ENCODE measurements around the gene TF. TPM values are rescaled to one million over a fixed set of nuclear protein-coding genes. Genes with fewer than 3 reads are reported as not detected.
"Not testable (repeated sequence)": the region's sequence is repeated elsewhere in the genome, so short reads cannot be mapped to it uniquely, and the experiment has no call there.

Gene TF
- total and polyA plus RNA-seq, 12 donors, result under 0.01 to 15.5 (median 2.2) TPM; not detected in 1

DNA sequence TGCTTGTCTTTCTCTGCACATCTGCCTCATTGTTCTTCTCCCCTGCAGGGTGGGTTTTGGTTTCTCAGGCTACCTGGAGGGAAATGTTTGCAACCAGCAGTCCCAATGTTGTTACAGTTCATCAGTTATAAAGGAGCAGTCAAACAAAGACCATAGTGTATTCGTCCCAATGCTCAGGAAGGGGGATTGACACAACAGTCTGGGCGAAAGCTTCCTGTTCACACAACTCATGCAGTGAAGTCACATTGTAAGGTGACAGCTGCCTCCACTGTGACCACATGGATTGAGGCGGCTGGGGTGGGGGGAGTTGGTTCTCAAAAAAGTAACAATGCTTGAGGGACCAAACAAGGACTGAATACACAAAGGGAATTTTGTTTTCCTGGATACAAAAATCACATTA lies 28.8 kb upstream of the TF start:
- peaks cover 0 to 4% (median 0%) of the 10 kb centered on the region in 3 donors for H3K9me3 ChIP-seq (replicated peaks in 1 of 3)
- intact Hi-C loops (cut with DNase I), result no loop called here
- H3K36me3 ChIP-seq (replicated peaks in 1 of 2), result no peaks in the 10 kb centered on the region
- no peak overlapping the region for H3K4me3 ChIP-seq
- no peak overlapping the region for H3K27ac ChIP-seq
- no peak for DNase-seq
- no peaks in the 10 kb centered on the region for H3K4me1 ChIP-seq (replicated peaks in 1 of 2)
- no peaks in the 10 kb centered on the region for H3K27me3 ChIP-seq
- 52 to 73% (median 60%) methylated on average over 3 of the region's 3 CpGs for WGBS, 4 donors
- TF ChIP-seq POLR2A (IDR thresholded peaks at IDR 0.05), result no peak
- TF ChIP-seq, protein P1, sequence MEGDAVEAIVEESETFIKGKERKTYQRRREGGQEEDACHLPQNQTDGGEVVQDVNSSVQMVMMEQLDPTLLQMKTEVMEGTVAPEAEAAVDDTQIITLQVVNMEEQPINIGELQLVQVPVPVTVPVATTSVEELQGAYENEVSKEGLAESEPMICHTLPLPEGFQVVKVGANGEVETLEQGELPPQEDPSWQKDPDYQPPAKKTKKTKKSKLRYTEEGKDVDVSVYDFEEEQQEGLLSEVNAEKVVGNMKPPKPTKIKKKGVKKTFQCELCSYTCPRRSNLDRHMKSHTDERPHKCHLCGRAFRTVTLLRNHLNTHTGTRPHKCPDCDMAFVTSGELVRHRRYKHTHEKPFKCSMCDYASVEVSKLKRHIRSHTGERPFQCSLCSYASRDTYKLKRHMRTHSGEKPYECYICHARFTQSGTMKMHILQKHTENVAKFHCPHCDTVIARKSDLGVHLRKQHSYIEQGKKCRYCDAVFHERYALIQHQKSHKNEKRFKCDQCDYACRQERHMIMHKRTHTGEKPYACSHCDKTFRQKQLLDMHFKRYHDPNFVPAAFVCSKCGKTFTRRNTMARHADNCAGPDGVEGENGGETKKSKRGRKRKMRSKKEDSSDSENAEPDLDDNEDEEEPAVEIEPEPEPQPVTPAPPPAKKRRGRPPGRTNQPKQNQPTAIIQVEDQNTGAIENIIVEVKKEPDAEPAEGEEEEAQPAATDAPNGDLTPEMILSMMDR (IDR thresholded peaks at IDR 0.05), result no peak

DNA sequence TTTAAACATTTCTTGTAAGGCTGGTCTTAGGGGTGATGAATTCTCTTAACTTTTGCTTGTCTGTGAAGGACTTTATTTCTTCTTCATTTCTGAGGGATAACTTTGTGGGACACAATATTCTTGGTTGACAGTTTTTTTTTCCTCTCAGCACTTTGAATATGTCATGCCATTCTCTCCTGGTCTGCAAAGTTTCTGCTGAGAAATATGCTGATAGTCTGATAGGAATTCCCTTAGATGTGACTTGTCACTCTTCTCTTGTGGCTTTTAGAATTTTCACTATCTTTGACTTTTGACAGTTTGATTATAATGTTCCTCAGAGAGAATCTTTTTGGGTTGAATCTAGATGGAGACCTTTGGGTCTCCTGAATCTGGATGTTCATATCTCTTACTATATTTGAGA lies 23.3 kb upstream of the TF start:
- Histone ChIP-seq H3K4me3 (no peak overlapping the region), H3K4me1 (replicated peaks in 1 of 2) (no peaks in the 10 kb centered on the region), H3K36me3 (replicated peaks in 1 of 2) (no peaks in the 10 kb centered on the region), H3K27ac (no peak overlapping the region), H3K9me3 (replicated peaks in 1 of 3) (peaks cover 0 to 14% (median 0%) of the 10 kb centered on the region in 3 donors), H3K27me3 (no peaks in the 10 kb centered on the region)
- TF ChIP-seq POLR2A (IDR thresholded peaks at IDR 0.05), result no peak
- TF ChIP-seq, protein P1 (IDR thresholded peaks at IDR 0.05), result no peak
- no peak for DNase-seq
- intact Hi-C loops (cut with DNase I), result no loop called here

DNA sequence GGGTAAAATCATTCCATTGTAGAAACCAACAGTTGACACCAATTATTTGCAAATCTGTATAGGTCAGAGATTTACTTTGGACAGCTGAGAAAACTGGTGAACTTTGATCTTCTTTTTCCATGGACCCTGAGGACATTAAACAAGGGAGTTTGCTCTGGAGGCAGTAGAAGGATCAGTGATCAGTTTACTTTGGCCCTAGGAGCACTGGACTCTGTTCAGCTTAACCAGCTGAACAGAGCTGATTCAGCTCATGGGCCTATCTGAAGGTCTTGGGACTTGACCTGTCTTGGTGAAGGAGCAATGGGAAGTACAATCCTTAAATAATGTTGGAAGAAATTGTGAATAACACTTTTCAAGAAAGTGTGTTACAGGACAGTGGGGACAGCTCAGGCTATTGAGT lies 15.2 kb upstream of the TF start:
- DNase-seq, result no peak
- H3K4me3 ChIP-seq, result no peak overlapping the region
- H3K27me3 ChIP-seq, result no peaks in the 10 kb centered on the region
- no peaks in the 10 kb centered on the region for H3K9me3 ChIP-seq (replicated peaks in 1 of 3)
- intact Hi-C loops (cut with DNase I), result no loop called here
- H3K36me3 ChIP-seq (replicated peaks in 1 of 2), result no peaks in the 10 kb centered on the region
- no peak overlapping the region for H3K27ac ChIP-seq
- no peak for TF ChIP-seq POLR2A (IDR thresholded peaks at IDR 0.05)
- TF ChIP-seq, protein P1 (IDR thresholded peaks at IDR 0.05), result no peak
- H3K4me1 ChIP-seq (replicated peaks in 1 of 2), result no peaks in the 10 kb centered on the region

DNA sequence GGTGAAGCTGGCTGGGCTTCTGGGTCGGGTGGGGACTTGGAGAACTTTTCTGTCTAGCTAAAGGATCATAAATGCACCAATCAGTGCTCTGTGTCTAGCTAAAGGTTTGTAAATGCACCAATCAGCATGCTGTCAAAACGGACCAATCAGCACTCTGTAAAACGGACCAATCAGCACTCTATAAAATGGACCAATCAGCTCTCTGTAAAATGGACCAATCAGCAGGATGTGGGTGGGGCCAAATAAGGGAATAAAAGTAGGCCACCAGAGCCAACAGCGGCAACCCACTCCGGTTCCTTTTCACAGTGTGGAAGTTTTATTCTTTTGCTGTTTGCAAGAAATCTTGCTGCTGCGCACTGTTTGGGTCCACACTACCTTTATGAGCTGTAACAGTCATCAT lies 14.0 kb upstream of the TF start:
- H3K36me3 ChIP-seq (replicated peaks in 1 of 2); H3K4me1 ChIP-seq (replicated peaks in 1 of 2); intact Hi-C loops (cut with DNase I); H3K27ac ChIP-seq; H3K27me3 ChIP-seq; H3K9me3 ChIP-seq (replicated peaks in 1 of 3); H3K4me3 ChIP-seq; DNase-seq: not testable (repeated sequence)
- WGBS, 4 donors, result 72 to 82% (median 78%) methylated on average over 6 of the region's 6 CpGs

DNA sequence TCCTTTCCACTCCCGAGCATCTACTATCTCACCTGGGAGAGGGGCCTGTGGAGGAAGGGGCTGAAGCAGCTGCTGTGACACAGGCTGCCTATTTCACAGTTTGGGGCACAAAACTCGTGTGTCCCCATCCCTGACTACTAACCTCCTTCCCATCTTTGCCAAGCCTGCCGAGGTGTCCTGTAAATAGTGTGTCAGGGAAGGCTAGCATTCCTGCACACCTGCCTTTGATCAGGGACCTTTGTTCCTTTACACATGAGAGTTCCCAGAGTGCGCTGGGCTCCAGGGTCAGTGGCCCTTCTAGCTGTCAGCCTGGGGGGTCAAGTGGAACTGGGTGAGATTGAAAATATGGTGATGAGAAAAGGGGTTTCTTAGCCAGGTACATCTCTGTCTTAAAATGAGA lies 13.0 kb upstream of the TF start:
- no peak overlapping the region for H3K27ac ChIP-seq
- TF ChIP-seq, protein P1 (IDR thresholded peaks at IDR 0.05), result no peak
- no peak for TF ChIP-seq POLR2A (IDR thresholded peaks at IDR 0.05)
- no peak overlapping the region for H3K4me3 ChIP-seq
- H3K36me3 ChIP-seq (replicated peaks in 1 of 2), result no peaks in the 10 kb centered on the region
- intact Hi-C loops (cut with DNase I), result no loop called here
- WGBS, 4 donors, result 56 to 84% (median 75%) methylated on average over 4 of the region's 4 CpGs
- no peaks in the 10 kb centered on the region for H3K27me3 ChIP-seq
- no peak for DNase-seq
- H3K9me3 ChIP-seq (replicated peaks in 1 of 3), result no peaks in the 10 kb centered on the region
- no peaks in the 10 kb centered on the region for H3K4me1 ChIP-seq (replicated peaks in 1 of 2)
